Breast epithelium (tissue), 3 donors: Measurements from ENCODE around the gene ARSD.

ENCODE experiments used
- POLR2A ChIP-seq: fragments of 450-650 bp; IDR thresholded peaks from one replicate; pipeline ENCODE4 v1.6.1; 2016; ENCODE audit warnings: antibody characterized with exemption, mild to moderate bottlenecking, moderate library complexity
- POLR2AphosphoS5 ChIP-seq, 3 donors: sonication (generic); formaldehyde crosslinking; IDR thresholded peaks; one replicate each; pipeline ENCODE4 v1.6.1; 2017; ENCODE audit warnings: antibody characterized with exemption in 3 of 3
- TF ChIP-seq, protein P1 (sequence below), 3 donors: fragments of 450-650 bp; IDR thresholded peaks; one replicate each; pipeline ENCODE4 v1.5.1; 2016 to 2017; ENCODE audit warnings: antibody characterized with exemption in 3 of 3, mild to moderate bottlenecking in 3 of 3, moderate library complexity in 3 of 3

DNA sequence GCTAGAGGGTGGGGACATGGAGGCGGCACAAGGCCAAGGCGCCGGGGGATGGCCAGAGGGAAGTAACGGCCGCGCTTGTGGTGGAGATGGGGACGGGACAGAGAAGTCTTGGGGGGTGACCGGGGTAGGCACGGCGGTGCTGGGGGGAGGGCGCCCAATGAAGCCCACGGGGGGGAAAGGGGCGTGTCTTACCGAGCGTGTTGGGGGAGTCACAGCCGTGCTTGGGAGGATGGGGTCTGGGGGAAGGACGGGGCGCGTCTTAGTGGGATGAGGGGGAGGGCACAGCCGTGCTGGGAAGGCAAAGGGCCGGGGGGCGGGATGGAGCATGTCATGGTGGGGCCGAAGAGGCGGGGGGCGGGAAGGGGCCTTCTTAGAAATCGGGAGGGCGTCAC is 952 bp downstream of the ARSD start:
- TF ChIP-seq POLR2AphosphoS5 (IDR thresholded peaks at IDR 0.05) (no peak), POLR2A (no peak)
- TF ChIP-seq, protein P1, sequence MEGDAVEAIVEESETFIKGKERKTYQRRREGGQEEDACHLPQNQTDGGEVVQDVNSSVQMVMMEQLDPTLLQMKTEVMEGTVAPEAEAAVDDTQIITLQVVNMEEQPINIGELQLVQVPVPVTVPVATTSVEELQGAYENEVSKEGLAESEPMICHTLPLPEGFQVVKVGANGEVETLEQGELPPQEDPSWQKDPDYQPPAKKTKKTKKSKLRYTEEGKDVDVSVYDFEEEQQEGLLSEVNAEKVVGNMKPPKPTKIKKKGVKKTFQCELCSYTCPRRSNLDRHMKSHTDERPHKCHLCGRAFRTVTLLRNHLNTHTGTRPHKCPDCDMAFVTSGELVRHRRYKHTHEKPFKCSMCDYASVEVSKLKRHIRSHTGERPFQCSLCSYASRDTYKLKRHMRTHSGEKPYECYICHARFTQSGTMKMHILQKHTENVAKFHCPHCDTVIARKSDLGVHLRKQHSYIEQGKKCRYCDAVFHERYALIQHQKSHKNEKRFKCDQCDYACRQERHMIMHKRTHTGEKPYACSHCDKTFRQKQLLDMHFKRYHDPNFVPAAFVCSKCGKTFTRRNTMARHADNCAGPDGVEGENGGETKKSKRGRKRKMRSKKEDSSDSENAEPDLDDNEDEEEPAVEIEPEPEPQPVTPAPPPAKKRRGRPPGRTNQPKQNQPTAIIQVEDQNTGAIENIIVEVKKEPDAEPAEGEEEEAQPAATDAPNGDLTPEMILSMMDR (IDR thresholded peaks at IDR 0.05) = no peak
